Activated naive CD4-positive, alpha-beta T cell (primary cell): ENCODE data around the gene TNRC18.
A peak's percentile ranks its signal among the peaks of the same experiment; 100 is the strongest.

Experiments
- DNase-seq, 4 experiments: peaks; one replicate each; lab custom pipeline; 2025; lab: John Stamatoyannopoulos, UW

The TNRC18 gene

DNA sequence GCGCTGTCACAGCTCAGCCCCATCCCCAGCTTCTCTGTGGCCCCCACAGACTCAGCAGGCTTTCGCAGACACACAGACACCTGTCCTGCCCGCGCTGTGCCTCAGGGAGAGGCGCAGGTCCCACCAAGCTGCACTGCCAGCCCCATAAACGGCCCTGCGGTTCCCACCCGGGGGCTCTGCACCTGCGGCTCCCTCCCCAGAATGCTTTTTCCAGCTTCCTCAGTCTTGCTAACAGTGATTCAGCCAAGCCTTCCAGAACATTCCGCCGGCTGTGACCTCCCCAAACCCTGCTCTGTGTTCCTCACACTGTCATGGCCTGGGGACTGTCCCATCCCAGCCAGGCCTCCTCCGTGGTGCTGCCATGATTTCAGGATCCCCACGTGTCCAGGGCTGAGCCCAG is 27.8 kb upstream of the TNRC18 start:
- DNase-seq: no peak

DNA sequence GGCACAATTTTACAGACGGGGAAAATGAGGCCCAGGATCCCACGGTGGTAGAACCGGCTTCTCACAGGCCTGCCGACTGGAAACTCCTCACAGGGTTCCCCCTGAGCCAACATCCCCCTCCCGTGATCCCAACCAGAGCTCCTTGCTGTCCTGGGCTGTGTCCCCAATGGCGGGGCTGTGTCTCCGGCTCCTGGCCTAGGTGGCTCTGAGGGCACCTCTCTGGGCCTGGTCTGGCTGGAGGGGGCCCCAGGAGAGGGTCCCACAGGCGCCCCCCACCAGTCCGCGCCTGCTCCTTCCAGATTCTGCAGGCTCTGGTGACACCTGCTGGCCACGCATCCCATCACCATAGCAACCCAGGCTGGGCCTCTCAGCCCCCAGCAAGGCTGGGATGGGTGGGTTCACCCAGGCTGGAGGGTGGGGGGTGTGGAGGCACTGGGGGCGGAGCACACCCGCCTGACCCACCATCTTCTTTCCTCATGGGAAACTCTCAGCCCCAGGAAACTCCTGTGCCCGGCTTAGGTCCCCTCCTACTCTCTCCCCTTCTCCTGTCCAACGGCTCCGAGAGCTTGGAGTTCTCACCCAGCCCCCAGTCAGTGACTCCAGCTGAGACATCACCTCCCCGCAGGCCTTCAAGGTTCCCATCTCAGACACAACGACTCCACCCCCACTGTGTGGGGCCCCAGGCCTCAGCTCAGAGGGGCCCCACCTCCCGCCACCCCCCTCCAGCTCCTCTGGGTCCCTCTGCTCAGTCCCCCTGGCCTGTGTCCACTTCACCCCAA is 27.1 kb upstream of the TNRC18 start:
- DNase-seq: peak in 1 of 4 experiments; percentile 39

DNA sequence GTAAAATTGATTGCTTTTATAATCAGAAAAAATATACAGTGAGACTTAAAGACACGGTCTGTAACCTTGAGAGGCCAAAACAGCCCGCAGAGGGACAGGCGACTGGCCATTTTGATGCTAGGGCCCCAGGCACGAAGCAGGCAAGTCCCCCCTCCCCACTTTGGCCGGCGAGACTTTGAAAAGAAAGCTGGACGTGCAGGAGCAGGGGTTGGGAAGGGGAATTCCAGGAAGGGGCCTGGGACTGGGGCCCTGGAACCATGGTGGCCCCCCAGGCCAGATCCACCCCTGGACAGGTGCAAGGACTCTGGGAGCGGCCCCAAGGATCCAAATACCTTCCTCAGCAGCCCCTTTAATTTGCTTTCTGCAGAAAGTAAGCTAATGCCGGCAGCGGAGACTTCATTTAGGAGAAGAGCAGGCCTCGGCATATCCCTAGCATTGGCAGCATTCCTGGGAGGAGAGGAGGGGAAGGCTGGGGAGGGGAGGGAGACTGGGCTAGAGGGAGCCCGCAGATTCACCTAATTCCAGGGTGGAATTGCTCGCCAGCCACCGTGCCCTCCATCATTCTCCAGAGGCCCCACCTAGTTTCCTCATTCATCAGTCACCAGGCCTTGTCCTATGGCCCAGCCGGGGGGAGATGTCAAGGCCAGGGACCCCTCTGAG is 24.9 kb upstream of the TNRC18 start:
- DNase-seq: no peak

DNA sequence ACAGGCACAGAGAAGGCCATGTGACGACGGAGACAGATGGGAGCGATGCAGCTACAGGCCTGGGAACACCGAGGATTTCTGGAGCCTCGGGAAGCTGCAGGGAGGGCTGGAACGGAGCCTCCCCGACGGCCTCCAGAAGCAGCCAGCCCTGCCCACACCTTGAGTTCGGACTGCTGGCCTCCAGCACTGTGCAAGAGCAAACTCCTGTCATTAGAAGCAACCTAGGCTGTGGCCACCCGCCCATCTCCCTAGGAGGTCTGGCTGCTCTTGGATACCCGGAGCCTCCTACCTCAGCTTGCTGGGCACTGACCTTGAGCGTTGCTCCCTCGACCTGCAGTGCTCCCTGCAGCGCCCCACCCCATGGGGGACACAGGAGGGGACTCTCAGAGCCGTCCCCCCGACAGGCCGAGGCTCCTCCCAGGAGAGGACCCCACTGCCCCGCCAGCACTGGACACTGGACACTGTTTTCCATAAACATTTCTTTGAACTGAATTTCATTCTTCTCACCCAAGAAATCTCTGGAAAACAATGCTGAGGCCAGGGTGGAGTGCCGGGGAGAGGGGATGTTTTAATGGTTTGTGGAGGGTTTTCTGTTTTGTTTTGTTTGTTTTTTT is 22.5 kb upstream of the TNRC18 start:
- DNase-seq: no peak

DNA sequence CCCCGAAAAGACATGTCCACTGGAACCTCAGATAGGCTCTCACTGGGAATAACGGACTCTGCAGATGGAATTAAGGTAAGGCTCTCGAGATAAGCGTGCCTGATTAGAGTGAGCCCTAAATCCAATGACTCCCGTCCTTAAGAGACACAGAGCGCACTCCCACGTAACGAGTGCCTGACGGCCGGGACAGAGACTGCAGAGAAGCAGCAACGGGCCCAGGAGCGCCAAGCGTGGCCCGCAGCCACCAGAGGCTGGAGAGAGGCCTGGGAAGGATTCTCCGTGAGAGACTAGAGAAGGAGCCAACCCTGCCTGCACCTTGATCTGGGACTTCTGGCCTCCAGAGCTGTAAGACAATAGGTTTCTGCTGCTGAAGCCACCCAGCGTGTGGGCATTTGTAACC is 20.0 kb upstream of the TNRC18 start:
- no peak for DNase-seq

DNA sequence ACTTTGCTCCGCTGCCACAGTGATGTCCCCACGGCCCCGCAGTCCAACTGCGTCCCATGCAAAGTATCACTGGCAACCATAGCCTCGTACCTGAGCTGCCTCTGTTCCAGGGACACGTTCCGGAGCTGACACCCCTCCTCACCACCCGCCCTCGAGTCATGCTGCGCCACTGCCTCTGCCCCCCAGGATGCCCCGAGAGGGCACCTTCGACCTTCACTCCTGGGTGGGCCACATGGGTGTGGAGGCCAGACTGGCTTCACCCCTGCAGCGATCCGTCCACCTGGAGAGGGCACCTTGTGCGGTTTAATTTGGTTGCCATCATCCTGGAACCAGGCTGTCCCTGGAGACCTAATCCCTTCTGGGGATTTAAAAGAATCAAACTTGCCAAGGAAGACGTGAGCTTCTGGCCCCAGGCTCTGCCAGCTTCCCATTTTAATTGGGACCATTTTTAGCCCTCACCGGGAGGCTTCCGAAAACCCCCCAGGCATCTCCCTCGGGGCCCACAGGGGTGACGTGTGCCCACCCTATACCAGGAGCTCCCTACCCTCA is 19.2 kb upstream of the TNRC18 start:
- no peak for DNase-seq

DNA sequence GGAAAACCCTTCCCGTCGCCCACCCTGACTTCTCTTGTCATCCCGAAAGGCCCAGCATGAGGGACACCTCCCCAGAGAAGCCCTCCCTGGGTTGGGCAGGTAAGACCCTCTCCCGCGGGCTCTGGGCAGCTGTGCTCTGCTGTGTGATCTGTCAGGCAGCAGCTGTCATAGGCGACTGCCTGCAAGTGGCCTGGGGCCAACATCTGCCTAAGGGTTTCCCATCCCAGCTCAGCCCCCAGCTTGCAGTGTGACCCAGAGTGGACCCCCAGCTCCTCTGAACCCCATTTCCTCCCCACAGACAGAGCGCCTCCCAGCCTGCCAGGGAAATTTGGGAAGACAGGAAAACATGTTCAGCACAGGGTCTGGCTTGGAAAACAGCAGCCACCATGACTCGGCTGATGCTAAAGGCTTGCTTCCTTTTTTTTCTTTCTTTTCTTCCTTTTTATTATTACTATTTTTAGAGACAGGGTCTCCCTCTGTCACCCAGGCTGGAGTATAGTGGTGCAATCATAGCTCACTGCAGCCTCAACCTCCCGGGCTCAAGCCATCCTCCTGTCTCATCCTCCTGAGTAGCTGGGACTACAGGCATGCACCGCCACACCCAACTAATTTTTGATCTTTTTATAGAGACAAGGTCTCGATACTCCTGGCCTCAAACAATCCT is 18.3 kb upstream of the TNRC18 start:
- DNase-seq: no peak

DNA sequence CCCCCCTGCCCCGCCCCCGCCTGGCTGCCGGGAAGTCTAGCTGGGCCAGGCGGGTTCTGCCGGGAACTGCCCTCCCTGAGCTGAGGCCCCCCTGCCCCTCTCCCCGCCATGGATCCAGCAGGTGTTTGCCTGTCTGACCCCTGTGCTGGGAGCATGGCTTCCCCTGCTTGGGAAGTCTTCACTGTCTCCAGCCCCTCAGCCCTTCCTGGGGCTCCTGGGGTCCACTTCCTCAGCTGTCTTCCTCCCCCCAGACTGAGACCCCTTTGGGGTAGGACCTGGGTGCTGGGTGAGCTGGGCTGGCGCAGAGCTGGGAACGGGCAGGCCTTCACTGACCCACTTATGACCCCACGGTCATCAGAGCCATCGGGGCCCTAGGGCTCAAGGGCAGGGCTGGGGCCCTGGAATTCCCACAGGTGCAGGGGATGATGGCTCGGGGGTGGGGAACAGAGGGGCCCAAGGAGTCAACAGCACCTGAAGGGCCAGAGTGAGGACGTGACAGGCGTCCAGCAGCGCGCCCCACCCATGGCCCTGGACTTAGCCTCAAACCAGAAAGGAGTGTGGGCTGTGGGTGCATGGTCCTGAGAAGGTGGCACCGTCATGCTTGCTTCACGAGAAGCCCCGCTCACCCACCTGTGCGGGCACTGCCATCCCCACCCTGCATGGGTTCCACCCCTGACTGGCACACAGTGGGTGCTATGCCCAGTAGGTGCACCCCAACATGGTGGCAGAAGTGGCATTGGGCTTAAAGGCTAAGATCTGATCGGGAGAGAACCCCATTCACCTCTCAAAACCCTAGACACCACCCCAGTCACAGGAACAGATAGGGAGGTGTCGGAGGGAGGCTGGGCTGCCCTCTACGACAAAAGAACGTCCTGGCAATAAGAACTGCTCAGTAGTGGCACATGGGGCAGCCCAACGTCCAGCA is 16.2 kb upstream of the TNRC18 start:
- DNase-seq: no peak

DNA sequence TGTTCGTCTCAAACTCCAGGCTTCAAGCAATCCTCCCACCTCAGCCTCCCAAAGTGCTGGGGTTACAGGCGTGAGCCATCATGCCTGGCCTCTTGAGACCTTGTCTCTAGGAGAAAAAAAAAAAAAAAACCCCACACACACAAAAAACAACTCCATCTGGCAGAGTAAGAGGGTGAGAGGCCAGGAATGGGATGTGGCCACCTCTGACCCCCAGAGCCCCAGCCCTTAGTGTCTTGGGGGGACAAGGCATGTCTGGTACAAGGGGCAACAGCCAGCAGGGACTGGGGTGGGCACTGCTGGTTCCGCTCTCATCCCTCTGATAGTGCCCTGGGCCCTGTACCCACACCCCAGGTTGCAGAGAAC is 15.6 kb upstream of the TNRC18 start:
- DNase-seq: no peak

DNA sequence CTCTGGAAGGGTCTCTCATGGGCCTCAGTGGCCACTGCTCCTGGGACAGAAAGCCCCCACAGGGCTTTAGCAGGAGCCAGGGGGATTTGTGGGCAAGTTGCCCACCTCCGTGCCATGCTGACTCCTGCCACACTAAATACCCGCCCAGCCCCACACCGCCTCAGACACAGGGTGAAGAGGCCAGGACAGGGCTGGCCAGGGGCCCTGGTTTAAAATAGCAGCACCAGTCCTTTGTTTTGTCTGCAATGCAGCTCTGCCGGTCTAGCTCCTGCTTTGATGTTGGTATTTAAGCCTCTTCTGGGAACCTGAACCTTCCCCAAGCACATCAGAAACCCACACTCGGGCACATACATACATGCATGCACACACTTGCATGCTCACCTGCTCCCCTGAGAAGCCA is 14.4 kb upstream of the TNRC18 start:
- no peak for DNase-seq

DNA sequence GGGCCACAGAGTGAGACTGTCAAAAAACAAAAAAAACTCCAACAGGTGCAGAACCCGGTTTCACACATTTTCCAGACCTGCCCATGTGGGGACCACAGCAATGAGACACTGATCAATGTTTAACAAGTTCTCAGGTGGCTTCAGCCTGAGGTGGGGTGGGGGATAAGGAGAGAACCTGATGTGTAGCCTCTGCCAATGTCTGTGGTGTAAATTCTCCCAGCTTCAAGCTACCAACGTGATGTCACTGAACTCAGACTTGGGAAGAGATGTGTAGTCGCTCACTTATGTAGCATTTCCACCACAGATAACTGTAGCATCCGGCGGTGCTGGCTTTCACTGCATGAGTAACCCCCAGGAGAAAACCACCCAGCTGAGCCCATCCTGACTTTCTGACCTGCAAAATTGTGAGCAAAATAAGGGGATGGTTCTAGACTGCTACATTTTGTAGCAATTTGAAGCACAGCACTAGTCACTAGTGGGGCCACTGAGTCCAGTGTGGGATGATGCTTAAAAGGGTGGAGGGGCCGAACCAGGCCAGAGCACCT is 13.8 kb upstream of the TNRC18 start:
- DNase-seq: no peak

DNA sequence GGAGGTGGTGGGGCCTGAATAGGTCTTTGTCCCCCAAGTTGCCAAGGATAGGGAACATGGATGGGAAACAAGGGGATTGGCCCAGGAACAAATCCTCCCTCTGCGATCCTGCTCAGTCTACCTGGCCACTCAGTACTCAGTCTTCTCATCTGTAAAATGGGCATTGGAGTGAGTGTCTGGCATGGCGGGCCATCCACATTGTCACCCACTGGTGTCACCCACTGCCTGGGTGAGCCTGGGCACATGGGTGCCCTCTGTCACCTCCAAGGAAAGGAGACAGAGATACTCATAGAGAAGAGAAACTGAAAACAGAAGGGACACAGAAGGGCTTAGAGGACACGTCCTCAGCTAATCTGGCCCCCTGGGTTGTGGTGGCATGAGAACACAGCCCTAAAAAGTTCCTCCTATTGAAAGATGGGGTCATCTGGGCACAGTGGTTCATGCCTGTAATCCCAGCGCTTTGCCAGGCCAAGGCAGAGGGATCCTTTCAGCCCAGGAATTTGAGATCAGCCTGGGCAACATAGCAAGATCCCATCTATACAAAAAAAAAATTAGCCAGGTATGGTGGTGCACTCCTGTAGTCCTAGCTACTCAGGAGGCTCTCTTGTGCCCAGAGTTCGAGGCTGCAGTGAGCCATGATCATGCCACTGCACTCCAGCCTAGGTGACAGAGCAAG is 12.5 kb upstream of the TNRC18 start:
- no peak for DNase-seq

DNA sequence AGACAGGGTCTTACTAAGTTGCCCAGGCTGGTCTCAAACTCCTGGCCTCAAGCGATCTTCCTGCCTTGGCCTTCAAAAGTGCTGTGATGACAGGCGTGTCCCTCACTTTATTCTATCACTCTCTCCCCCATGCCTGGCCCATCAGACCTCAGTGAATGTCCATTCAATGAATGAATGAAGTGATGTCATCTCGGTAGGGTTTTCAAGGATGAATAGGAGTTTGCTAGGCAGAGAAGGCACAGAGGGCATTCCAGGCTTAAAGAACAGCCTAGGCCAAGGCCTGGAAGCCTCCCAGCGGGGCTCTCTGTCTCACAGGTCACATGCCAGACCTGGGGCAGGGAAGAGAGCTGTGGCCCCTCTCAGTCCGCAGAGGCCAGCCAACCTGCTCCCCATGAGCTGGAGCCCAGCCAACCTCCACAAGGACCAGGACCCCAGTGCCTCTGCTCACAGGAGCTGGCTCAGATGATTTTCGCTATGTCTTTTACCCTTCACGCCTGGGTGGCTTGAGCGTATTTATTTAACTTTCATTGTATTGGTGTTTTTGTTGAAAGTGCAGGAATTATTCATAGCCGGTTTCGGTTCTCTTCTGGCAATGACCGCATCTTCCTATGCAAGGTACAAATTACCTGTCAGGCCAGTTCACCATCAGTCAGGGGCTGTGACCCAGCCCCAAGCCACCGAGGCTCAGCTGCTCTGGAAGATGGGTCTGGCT is 11.8 kb upstream of the TNRC18 start:
- no peak for DNase-seq

DNA sequence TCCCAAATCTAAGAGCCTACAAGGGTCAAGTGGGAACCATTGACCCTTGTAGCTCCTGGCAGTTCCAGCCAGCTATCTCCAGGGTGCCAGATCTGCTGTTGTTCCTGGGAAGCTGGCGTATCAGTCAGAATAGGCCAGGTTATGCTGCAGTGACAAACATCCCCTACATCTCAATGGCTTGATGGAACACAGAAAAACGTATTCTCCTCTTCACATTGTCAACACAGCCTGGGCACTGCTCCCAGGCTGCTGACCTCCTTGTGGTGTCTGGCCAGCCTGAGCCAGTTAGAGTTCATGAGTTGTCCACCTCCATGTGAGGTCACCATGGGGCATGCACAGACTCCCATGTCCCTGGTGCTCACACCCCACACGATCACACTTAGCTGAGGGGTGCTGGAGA is 9.5 kb upstream of the TNRC18 start:
- DNase-seq: no peak

DNA sequence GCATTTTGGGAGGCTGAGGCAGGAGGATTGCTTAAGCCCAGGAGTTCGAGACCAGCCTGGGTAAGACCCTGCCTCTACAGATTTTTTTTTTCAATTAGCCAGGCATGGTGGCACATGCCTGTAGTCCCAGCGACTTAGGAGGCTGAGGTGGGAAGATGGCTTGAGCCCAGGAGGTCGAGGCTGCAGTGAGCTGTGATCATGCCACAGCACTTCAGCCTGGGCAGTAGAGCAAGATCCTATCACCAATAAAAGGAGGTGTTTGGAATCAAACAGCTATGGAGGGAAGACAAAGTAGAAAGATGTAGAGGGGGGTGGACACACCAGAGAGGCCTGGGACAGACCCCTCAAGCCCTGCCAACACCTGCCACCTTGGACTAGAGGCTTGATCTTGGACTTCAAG is 9.1 kb upstream of the TNRC18 start:
- no peak for DNase-seq

DNA sequence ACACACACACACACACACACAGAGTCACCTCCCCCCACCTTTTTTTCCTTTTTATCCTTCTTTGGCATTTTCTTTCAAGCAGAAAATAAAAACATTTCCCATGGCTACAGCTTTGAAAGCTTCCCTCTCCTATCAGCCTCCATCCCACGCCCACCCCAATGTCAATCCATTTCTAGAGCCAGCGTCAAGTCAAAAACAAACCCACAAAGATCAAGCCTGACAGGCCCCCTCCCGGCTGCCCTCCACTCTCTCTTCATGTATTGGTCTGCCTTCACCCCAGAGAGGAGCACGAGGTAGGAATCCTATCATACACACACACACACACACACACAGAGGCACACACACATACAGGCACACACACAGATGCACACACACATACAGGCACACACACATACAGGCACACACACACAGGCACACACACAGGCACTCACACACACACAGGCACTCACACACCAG is 8.0 kb upstream of the TNRC18 start:
- no peak for DNase-seq

DNA sequence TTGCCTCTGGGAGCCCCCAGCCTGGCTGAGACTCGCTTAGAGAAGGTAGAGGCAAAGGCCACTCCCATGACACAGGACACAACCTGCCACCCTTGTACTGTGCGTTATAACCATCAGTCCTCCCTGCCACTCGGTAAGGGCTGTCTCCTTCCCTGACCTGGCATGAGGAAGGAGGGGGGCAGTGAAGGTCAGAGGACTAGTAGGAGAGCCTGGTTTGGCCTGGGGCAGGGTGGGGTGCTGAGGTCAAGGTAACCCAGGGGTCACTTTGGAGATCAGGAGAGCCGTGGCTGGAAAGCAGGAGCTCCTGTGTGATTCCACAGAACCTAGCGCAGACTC is 6.9 kb upstream of the TNRC18 start:
- no peak for DNase-seq

DNA sequence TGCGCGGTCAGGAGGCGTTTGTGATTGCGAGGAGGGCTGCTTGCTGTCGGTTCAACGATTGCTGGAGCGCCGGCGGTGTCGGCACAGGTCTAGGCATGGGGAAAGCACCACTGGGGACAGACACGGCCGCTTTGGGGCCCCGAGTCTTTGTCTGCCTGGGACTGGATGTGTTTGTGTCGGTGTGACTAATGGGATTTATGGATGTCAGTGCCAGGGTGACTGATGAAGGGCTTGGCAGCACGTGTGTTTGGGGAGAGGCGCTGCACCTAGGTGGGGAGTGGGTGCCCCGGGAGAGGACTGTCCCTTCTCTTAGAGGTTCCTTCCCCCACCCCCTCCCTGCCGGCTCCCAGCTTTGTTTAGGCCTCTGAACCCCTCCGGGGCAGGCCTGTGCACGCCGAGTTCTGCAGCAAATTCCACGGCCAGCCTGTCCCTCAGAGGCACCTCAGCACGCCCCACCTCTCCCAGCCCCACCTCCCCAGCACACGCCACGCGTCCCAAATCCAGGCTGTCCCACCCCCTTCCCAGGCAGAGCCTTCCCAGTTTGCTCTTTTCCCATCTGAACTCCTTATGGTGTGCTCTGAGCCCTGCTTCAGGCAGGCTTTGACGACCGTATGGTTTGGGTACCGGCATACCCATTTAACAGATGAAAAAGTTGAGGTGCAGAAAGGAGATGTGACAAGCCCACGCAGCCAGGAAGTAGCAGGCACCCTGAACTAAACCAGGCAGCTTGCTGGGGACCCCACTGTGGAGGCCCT is 6.4 kb upstream of the TNRC18 start:
- no peak for DNase-seq

DNA sequence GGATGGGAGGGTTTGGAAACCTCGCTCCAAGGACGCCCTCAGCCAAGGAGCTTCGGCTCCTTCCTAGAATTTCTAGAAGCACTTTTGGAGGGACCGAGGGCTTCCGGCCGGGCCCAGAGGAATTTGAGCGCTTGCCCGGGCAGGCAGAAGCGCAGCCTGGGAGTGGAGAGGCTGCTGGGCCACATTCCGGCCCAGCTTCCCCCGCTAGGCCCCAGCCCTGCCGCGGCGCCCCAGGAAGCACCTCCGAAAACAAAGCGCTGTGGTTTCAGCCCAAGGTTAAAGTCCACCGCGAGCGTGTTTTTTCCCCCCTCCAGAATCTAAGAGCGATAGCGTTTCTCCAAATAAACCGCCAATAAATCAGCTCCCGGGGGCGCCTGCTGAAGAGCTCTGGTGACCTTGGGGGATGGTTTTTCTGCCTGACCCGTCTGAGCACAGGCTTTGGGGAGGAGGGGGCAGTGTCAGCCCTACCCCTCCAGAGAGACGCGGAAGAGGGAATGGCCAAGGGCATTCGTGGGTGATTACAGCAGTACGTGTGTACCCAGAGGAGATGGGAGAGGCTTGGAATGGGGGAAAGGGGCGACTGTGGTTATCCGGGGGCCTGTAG is 5.7 kb upstream of the TNRC18 start:
- no peak for DNase-seq
